Hepatocyte (in vitro differentiated cells): ENCODE data around the gene NXT1.

Experiments
- CTCF ChIP-seq: fragments of 200-600 bp; sonication (generic); IDR thresholded peaks from 2 replicates; pipeline ENCODE4 v1.5.1; 2016; ENCODE audit warnings: antibody characterized with exemption, mild to moderate bottlenecking; ENCODE audit not compliant: poor library complexity
- EZH2 ChIP-seq: fragments of 200-600 bp; sonication (generic); IDR thresholded peaks from 2 replicates; pipeline ENCODE4 v1.6.1; 2016; ENCODE audit warnings: antibody characterized with exemption, mild to moderate bottlenecking, borderline replicate concordance
- EZH2phosphoT487 ChIP-seq: fragments of 200-600 bp; sonication (generic); IDR thresholded peaks from one replicate; pipeline ENCODE4 v1.6.1; 2018; ENCODE audit warnings: antibody characterized with exemption, mild to moderate bottlenecking, low read depth, moderate library complexity; ENCODE audit not compliant: unreplicated experiment, severe bottlenecking

DNA sequence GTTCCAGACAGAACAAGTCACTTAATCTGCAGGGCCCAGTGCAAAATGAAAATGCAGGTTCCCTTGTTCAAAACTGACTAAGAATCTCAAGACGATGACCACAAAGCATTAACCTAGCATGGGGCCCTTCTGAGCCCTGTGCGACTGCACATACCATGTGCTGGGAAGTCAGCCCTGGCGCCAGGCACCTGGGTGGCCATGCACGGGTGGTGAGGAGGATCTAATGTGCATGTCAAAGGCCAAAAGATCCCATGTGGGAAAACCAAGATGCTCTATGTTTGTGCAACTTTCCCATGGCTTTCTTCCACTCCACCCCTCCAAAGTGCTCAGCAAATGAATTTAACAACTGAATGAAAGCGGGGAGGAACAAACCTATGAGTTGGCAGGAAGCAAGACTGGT, 33.5 kb upstream of the NXT1 start:
- no peak for TF ChIP-seq CTCF
- TF ChIP-seq EZH2 = no peak
- TF ChIP-seq EZH2phosphoT487 = no peak
